22Rv1 (cell line): ENCODE results near the gene IGSF9B.

ENCODE experiments used
- CTCF ChIP-seq: fragments of 450-650 bp; IDR thresholded peaks from 2 replicates; pipeline ENCODE4 v1.5.1; 2017; ENCODE audit warnings: mild to moderate bottlenecking
- ZFX ChIP-seq: fragments of 450-650 bp; IDR thresholded peaks from 2 replicates; pipeline ENCODE4 v1.6.1; 2017; ENCODE audit warnings: antibody characterized with exemption, borderline replicate concordance

DNA sequence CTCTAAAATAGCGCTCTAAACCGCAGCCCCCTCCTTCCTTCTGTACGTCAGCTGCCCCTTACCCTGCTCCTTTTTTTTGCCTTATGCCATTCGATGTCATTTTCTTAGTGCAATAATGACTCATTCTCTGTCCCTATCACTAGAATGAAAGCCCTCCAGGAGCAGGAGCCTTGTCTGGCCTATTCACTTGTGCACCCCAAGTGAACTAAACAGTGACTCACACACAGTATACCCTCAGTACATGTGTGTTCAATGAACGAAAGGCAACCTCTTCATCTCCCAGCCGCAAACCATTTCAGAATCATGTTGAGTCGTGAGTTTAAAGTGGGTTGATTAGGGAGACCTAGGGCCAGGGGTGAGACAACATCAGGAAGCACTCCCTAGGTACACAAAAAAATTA, 60.7 kb downstream of the IGSF9B start:
- TF ChIP-seq CTCF (no peak), ZFX (no peak)
